ENCODE measurements around the gene TEKT2.

Gene TEKT2

GRCh38 chr1:36083635-36084496 lies at the start of gene TEKT2:
Gene TEKT2 (plus strand): TSS chr1:36084094. CDS start chr1:36084922, 828 bp downstream.
- Mint-ChIP-seq H3K27ac (no peak within 1 kb of the TSS), H3K4me1 (peaks cover 7% of the 10 kb centered on the region), H3K4me3 (no peak within 1 kb of the TSS), H3K9me3 (no peaks in the 10 kb centered on the region), H3K27me3 (peaks cover 61% of the 10 kb centered on the region), H3K36me3 (no peaks in the 10 kb centered on the region)
- no peak for DNase-seq
- CTCF ChIA-PET: interaction anchor here (0.6 kb wide), 1 partner anchor 124 kb away, joined by 3 read pairs; no protein-coding TSS in a partner anchor

GRCh38 chr1:36034692-36035091 lies 49.2 kb upstream of the TEKT2 start:
- no peak overlapping the region for H3K4me3 Mint-ChIP-seq
- no peaks in the 10 kb centered on the region for H3K27me3 Mint-ChIP-seq
- no peak overlapping the region for H3K27ac Mint-ChIP-seq
- peaks cover 23% of the 10 kb centered on the region for H3K36me3 Mint-ChIP-seq
- no peak for DNase-seq
- CTCF ChIA-PET: no interaction called here
- H3K4me1 Mint-ChIP-seq: no peaks in the 10 kb centered on the region
- no peaks in the 10 kb centered on the region for H3K9me3 Mint-ChIP-seq

- Mint-ChIP-seq H3K4me3 (no peak overlapping the region), H3K36me3 (peaks cover 27% of the 10 kb centered on the region), H3K27ac (no peak overlapping the region), H3K27me3 (no peaks in the 10 kb centered on the region), H3K9me3 (no peaks in the 10 kb centered on the region), H3K4me1 (no peaks in the 10 kb centered on the region)
- CTCF ChIA-PET: no interaction called here
- DNase-seq: no peak
These were observed 48.7 kb upstream of the TEKT2 start for GRCh38 chr1:36035154-36035553.

GRCh38 chr1:36040238-36040637 lies 43.7 kb upstream of the TEKT2 start:
- DNase-seq: no peak
- Mint-ChIP-seq H3K36me3 (peaks cover 22% of the 10 kb centered on the region), H3K27ac (no peak overlapping the region), H3K4me1 (no peaks in the 10 kb centered on the region), H3K9me3 (no peaks in the 10 kb centered on the region), H3K27me3 (no peaks in the 10 kb centered on the region), H3K4me3 (no peak overlapping the region)
- CTCF ChIA-PET: no interaction called here

GRCh38 chr1:36051821-36052220 lies 32.1 kb upstream of the TEKT2 start:
- no peaks in the 10 kb centered on the region for H3K27me3 Mint-ChIP-seq

GRCh38 chr1:36053978-36054377 lies 29.9 kb upstream of the TEKT2 start:
- CTCF ChIA-PET: no interaction called here
- H3K4me1 Mint-ChIP-seq: no peaks in the 10 kb centered on the region

More at GRCh38 chr1:36051821-36052220, 32.1 kb upstream of the TEKT2 start:
- H3K36me3 Mint-ChIP-seq: peaks cover 23% of the 10 kb centered on the region
- CTCF ChIA-PET: no interaction called here
- H3K27ac Mint-ChIP-seq: no peak overlapping the region
- no peak overlapping the region for H3K4me3 Mint-ChIP-seq
- no peaks in the 10 kb centered on the region for H3K4me1 Mint-ChIP-seq
- DNase-seq: no peak
- H3K9me3 Mint-ChIP-seq: peaks cover 1% of the 10 kb centered on the region

GRCh38 chr1:36055706-36056105 lies 28.2 kb upstream of the TEKT2 start:
- Mint-ChIP-seq H3K4me3 (no peak overlapping the region), H3K36me3 (peaks cover 4% of the 10 kb centered on the region), H3K27me3 (no peaks in the 10 kb centered on the region), H3K4me1 (no peaks in the 10 kb centered on the region), H3K27ac (no peak overlapping the region), H3K9me3 (no peaks in the 10 kb centered on the region)
- CTCF ChIA-PET: no interaction called here
- DNase-seq: no peak

More at GRCh38 chr1:36053978-36054377, 29.9 kb upstream of the TEKT2 start:
- Mint-ChIP-seq H3K36me3 (peaks cover 7% of the 10 kb centered on the region), H3K27me3 (no peaks in the 10 kb centered on the region), H3K27ac (no peak overlapping the region), H3K4me3 (no peak overlapping the region), H3K9me3 (no peaks in the 10 kb centered on the region)
- no peak for DNase-seq

GRCh38 chr1:36062315-36062714 lies 21.6 kb upstream of the TEKT2 start:
- CTCF ChIA-PET: interaction anchor here (0.7 kb wide), 1 partner anchor 233 kb away, joined by 4 read pairs; no protein-coding TSS in a partner anchor
- Mint-ChIP-seq H3K4me3 (no peak overlapping the region), H3K9me3 (no peaks in the 10 kb centered on the region), H3K27me3 (no peaks in the 10 kb centered on the region), H3K27ac (no peak overlapping the region), H3K36me3 (no peaks in the 10 kb centered on the region), H3K4me1 (no peaks in the 10 kb centered on the region)
- DNase-seq: no peak

GRCh38 chr1:36067871-36068270 lies 16.0 kb upstream of the TEKT2 start:
- Mint-ChIP-seq H3K36me3 (no peaks in the 10 kb centered on the region), H3K4me3 (no peak overlapping the region), H3K4me1 (no peaks in the 10 kb centered on the region), H3K9me3 (no peaks in the 10 kb centered on the region), H3K27me3 (no peaks in the 10 kb centered on the region), H3K27ac (no peak overlapping the region)
- no peak for DNase-seq
- CTCF ChIA-PET: no interaction called here

- Mint-ChIP-seq H3K36me3 (no peaks in the 10 kb centered on the region), H3K27me3 (no peaks in the 10 kb centered on the region), H3K9me3 (no peaks in the 10 kb centered on the region), H3K27ac (no peak overlapping the region), H3K4me3 (no peak overlapping the region), H3K4me1 (no peaks in the 10 kb centered on the region)
- CTCF ChIA-PET: interaction anchor here (0.7 kb wide), 1 partner anchor 11 kb away, joined by 3 read pairs; no protein-coding TSS in a partner anchor
- no peak for DNase-seq
These were observed 15.0 kb upstream of the TEKT2 start for GRCh38 chr1:36068866-36069265.

GRCh38 chr1:36070349-36070748 lies 13.5 kb upstream of the TEKT2 start:
- H3K9me3 Mint-ChIP-seq: no peaks in the 10 kb centered on the region
- no peaks in the 10 kb centered on the region for H3K27me3 Mint-ChIP-seq
- no peak for DNase-seq
- no peaks in the 10 kb centered on the region for H3K4me1 Mint-ChIP-seq
- no peak overlapping the region for H3K27ac Mint-ChIP-seq
- no peak overlapping the region for H3K4me3 Mint-ChIP-seq
- no peaks in the 10 kb centered on the region for H3K36me3 Mint-ChIP-seq
- CTCF ChIA-PET: no interaction called here

- no peak for DNase-seq
- H3K27me3 Mint-ChIP-seq: peaks cover 8% of the 10 kb centered on the region
These were observed 6.8 kb upstream of the TEKT2 start for GRCh38 chr1:36076979-36077573.

GRCh38 chr1:36080236-36080635 lies 3.7 kb upstream of the TEKT2 start:
- Mint-ChIP-seq H3K27me3 (peaks cover 40% of the 10 kb centered on the region), H3K27ac (no peak overlapping the region), H3K9me3 (no peaks in the 10 kb centered on the region), H3K4me3 (no peak overlapping the region), H3K4me1 (no peaks in the 10 kb centered on the region), H3K36me3 (no peaks in the 10 kb centered on the region)
- CTCF ChIA-PET: no interaction called here
- DNase-seq: no peak

More at GRCh38 chr1:36076979-36077573, 6.8 kb upstream of the TEKT2 start:
- Mint-ChIP-seq H3K4me1 (no peaks in the 10 kb centered on the region), H3K9me3 (no peaks in the 10 kb centered on the region), H3K27ac (no peak overlapping the region), H3K36me3 (no peaks in the 10 kb centered on the region), H3K4me3 (no peak overlapping the region)
- CTCF ChIA-PET: no interaction called here

GRCh38 chr1:36080801-36081200 lies 3.1 kb upstream of the TEKT2 start:
- Mint-ChIP-seq H3K27me3 (peaks cover 45% of the 10 kb centered on the region), H3K4me1 (no peaks in the 10 kb centered on the region), H3K9me3 (no peaks in the 10 kb centered on the region), H3K4me3 (no peak overlapping the region), H3K27ac (no peak overlapping the region), H3K36me3 (no peaks in the 10 kb centered on the region)
- no peak for DNase-seq
- CTCF ChIA-PET: no interaction called here

GRCh38 chr1:36081926-36082485 lies 1.9 kb upstream of the TEKT2 start:
- Mint-ChIP-seq H3K36me3 (no peaks in the 10 kb centered on the region), H3K27ac (no peak overlapping the region), H3K4me1 (peaks cover 1% of the 10 kb centered on the region), H3K4me3 (no peak overlapping the region), H3K9me3 (no peaks in the 10 kb centered on the region), H3K27me3 (peaks cover 57% of the 10 kb centered on the region)
- DNase-seq: no peak
- CTCF ChIA-PET: no interaction called here
